22Rv1 (cell line): ENCODE data around the gene CES2.

Experiments
- H3K27ac ChIP-seq: fragments of 450-650 bp; 2 replicates; pipeline ENCODE4 v1.5.1; 2017
- ZFX ChIP-seq: fragments of 450-650 bp; IDR thresholded peaks from 2 replicates; pipeline ENCODE4 v1.6.1; 2017; ENCODE audit warnings: antibody characterized with exemption, borderline replicate concordance
- TF ChIP-seq, protein P1 (sequence below): fragments of 450-650 bp; IDR thresholded peaks from 2 replicates; pipeline ENCODE4 v1.5.1; 2017; ENCODE audit warnings: mild to moderate bottlenecking

Gene CES2

DNA sequence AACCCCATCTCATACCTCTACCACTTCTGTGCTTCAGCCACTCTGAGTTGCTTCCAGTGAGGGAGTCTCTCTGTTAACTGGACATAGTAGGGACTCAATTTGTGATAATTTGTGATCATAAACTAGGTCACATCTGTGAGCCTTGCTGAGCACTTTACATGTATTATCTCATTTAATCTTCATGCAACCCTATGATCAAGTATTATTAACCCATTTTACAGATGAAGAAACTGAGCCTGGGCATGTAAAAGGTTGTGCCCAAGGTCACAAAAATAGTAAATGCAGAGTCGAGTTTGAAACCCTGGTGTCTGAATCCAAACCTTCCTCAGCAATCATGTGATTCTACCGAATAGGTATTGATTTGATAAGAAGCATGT is 36.4 kb upstream of the CES2 start:
- no peak overlapping the region for H3K27ac ChIP-seq
- TF ChIP-seq ZFX, result no peak
- TF ChIP-seq, protein P1, sequence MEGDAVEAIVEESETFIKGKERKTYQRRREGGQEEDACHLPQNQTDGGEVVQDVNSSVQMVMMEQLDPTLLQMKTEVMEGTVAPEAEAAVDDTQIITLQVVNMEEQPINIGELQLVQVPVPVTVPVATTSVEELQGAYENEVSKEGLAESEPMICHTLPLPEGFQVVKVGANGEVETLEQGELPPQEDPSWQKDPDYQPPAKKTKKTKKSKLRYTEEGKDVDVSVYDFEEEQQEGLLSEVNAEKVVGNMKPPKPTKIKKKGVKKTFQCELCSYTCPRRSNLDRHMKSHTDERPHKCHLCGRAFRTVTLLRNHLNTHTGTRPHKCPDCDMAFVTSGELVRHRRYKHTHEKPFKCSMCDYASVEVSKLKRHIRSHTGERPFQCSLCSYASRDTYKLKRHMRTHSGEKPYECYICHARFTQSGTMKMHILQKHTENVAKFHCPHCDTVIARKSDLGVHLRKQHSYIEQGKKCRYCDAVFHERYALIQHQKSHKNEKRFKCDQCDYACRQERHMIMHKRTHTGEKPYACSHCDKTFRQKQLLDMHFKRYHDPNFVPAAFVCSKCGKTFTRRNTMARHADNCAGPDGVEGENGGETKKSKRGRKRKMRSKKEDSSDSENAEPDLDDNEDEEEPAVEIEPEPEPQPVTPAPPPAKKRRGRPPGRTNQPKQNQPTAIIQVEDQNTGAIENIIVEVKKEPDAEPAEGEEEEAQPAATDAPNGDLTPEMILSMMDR, result no peak

DNA sequence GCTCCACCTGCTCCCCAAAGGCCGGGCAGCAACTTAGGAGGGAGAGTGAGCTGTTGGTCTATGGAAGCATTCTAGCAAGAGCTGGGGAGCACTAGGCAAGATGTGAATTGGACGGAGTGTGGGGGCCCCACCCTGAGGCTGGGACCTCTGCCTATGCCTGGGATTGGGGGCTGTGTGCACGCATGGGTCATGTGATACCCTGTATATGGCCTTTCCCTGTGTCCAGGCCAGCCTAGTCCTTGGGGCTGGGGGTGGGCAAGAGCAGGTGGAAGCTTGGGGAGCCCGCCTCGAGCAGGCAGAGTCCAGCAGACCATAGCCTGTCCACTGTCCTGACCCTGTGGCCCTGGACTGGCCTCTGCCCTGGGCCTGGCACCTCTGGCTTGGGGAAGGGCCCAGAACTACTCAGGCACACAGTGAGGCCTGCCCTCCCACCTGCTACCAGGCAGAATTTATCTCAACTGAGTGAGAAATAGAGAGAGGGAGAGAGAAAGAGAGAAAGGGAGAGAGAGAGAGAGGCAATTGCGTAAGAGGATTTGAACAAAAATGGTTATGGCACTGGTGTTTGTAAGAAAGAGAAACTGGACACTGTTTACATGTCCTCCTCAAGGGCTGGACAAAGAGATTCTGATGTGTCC is 35.9 kb upstream of the CES2 start:
- TF ChIP-seq ZFX, result no peak
- TF ChIP-seq, protein P1, result no peak
- no peak overlapping the region for H3K27ac ChIP-seq

DNA sequence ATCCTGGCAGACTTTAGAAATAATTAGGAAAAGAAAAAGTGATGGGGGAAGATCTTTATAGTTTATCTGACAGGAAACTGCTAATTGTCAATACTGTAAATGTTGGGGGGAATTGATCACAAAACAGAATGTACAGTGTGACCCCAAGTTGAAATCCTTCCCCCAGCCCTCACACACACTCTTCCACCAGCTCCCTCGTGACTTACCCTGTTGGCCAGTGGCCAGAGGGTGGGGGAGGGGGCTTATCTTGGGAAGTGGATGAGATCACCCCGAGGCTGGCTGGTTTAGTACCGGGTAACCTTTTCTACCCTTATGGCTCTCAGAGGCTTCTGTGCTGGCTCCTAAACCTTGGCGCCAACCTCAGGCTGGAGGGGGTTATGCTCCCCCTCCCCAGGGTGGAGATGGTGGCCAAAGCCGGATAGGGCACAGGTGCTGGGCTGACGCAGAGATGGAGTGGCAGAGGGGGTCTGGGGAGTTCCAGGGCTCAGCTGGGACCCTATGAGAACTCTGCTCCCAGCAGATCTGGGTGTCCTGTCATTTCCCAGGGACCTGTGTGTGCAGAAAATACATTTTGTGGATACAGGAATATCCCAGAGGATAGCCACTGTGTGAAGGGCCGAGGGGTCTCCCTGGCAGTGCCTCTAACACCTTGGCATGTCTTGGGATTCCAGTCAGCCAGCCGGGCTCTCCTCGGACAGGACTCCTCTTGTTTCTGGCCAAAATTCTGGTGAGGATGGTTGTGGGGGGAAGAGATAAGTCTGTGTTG is 35.2 kb upstream of the CES2 start:
- TF ChIP-seq ZFX, result no peak
- TF ChIP-seq, protein P1, result no peak
- no peak overlapping the region for H3K27ac ChIP-seq

GRCh38 chr16:66900721-66901441 is 34.4 kb upstream of the CES2 start:
- no peak overlapping the region for H3K27ac ChIP-seq
- TF ChIP-seq, protein P1, result no peak
- TF ChIP-seq ZFX, result no peak

DNA sequence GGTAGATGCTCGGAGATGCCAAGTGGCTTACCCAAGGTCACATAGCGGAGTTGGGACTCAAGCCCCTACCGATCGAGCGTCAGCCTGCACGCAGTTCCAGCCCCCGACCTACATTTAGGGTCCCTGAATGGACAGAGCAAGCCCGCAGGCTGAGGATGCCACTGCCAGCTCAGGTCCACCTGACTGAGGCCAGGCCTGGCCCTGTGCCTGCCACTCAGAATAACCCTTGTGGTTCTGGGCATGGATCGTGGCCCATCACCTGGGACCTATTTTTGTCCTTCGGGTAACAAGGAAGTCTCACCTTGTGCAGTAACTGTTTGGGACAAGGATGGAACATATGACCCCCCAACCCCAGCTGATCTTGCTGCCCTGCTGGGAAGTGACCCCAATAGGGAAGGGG is 33.7 kb upstream of the CES2 start:
- no peak overlapping the region for H3K27ac ChIP-seq
- TF ChIP-seq ZFX, result no peak
- TF ChIP-seq, protein P1, result no peak

GRCh38 chr16:66902648-66903543 is 32.4 kb upstream of the CES2 start:
- no peak overlapping the region for H3K27ac ChIP-seq
- TF ChIP-seq, protein P1, result no peak
- TF ChIP-seq ZFX, result no peak
